IMR-90 (cell line): ENCODE measurements around the gene CPAMD8. TPM values are rescaled to one million over a fixed set of nuclear protein-coding genes. Genes with fewer than 3 reads are reported as not detected.

Experiments used
- ATAC-seq: fragments of 200-7000 bp; cut with Tn5 transposase; 2 replicates; pipeline ENCODE4 v1.9.1; 2020; ENCODE audit warnings: low read depth, mild to moderate bottlenecking, moderate library complexity
- BruUV-seq: library from RNA; stranded (reverse); fragments of 400-500 nt; replicated peaks from 2 replicates; lab custom pipeline; 2021; lab: Mats Ljungman, UMichigan
- CTCF ChIA-PET: fragments of 300-600 bp; formaldehyde crosslinking; extraction: SDS; loops from one replicate; lab custom pipeline; 2021; ENCODE audit warnings: antibody characterized with exemption; lab: Yijun Ruan, JAX
- POLR2A ChIA-PET: fragments of 300-600 bp; sonication (Branson Sonifier 250); formaldehyde crosslinking; loops from one replicate; lab custom pipeline; 2022; ENCODE audit warnings: antibody characterized with exemption; ENCODE audit not compliant: unreplicated experiment; lab: Charles Lee
- DNase-seq: peaks from one replicate; pipeline ENCODE4 v3.0.0; 2013
- H2AFZ ChIP-seq: replicated peaks from 2 replicates; pipeline ENCODE3; 2013; ENCODE audit warnings: low read length, mild to moderate bottlenecking; ENCODE audit not compliant: poor library complexity
- H2AK5ac ChIP-seq: 2 replicates; pipeline ENCODE4 v1.6.1; 2013; ENCODE audit warnings: low read depth, low read length, inconsistent platforms
- H2AK9ac ChIP-seq: replicated peaks from 2 replicates; pipeline ENCODE3; 2013; ENCODE audit warnings: mild to moderate bottlenecking, low read depth, low read length, moderate library complexity; ENCODE audit not compliant: poor library complexity
- H2BK120ac ChIP-seq: 2 replicates; pipeline ENCODE4 v1.6.1; 2013; ENCODE audit warnings: low read depth, low read length, inconsistent platforms
- H2BK15ac ChIP-seq: 3 replicates; pipeline ENCODE4 v1.6.1; 2013; ENCODE audit warnings: low read depth, low read length, inconsistent platforms
- H2BK20ac ChIP-seq: 2 replicates; pipeline ENCODE4 v1.6.1; 2013; ENCODE audit warnings: low read depth, mild to moderate bottlenecking, inconsistent platforms, low read length, moderate library complexity
- H2BK5ac ChIP-seq: 2 replicates; pipeline ENCODE4 v1.6.1; 2013; ENCODE audit warnings: mild to moderate bottlenecking, low read depth, low read length, inconsistent platforms; ENCODE audit not compliant: poor library complexity, severe bottlenecking
- H3K14ac ChIP-seq: replicated peaks from 2 replicates; pipeline ENCODE4 v1.6.1; 2013; ENCODE audit warnings: low read depth, low read length, inconsistent platforms
- H3K18ac ChIP-seq: 2 replicates; pipeline ENCODE4 v1.6.1; 2013; ENCODE audit warnings: low read depth, low read length, control low read depth
- H3K23ac ChIP-seq: 2 replicates; pipeline ENCODE4 v1.6.1; 2013; ENCODE audit warnings: low read depth, low read length, inconsistent platforms
- H3K27ac ChIP-seq: 2 replicates; pipeline ENCODE4 v1.5.1; 2013; ENCODE audit warnings: mild to moderate bottlenecking, control low read depth, low read length; ENCODE audit not compliant: insufficient read depth
- H3K27me3 ChIP-seq: 2 replicates; pipeline ENCODE4 v1.6.1; 2013; ENCODE audit warnings: low read length; ENCODE audit not compliant: control insufficient read depth, insufficient read depth
- H3K36me3 ChIP-seq: 2 replicates; pipeline ENCODE4 v1.6.1; 2013; ENCODE audit warnings: low read length, mixed read lengths; ENCODE audit not compliant: control insufficient read depth, insufficient read depth
- H3K4ac ChIP-seq: 2 replicates; pipeline ENCODE4 v1.6.1; 2013; ENCODE audit warnings: low read depth, low read length, inconsistent platforms
- H3K4me1 ChIP-seq: 2 replicates; pipeline ENCODE4 v1.6.1; 2013; ENCODE audit warnings: low read length, mixed read lengths; ENCODE audit not compliant: control insufficient read depth, insufficient read depth
- H3K4me2 ChIP-seq: 2 replicates; pipeline ENCODE4 v1.6.1; 2013; ENCODE audit warnings: low read depth, mild to moderate bottlenecking, control low read depth, low read length, moderate library complexity
- H3K4me3 ChIP-seq: 2 replicates; pipeline ENCODE4 v1.5.1; 2013; ENCODE audit warnings: low read depth, mild to moderate bottlenecking, control low read depth, low read length, moderate library complexity; ENCODE audit not compliant: insufficient read depth
- H3K56ac ChIP-seq: 2 replicates; pipeline ENCODE4 v1.6.1; 2013; ENCODE audit warnings: low read length, inconsistent platforms; ENCODE audit not compliant: insufficient read depth; ENCODE audit errors: extremely low read depth
- H3K79me1 ChIP-seq, 2 experiments: 2 replicates each; pipeline ENCODE4 v1.6.1; 2013; ENCODE audit warnings: low read length in 2 of 2, inconsistent platforms in 1 of 2, low read depth in 1 of 2
- H3K9ac ChIP-seq: 2 replicates; pipeline ENCODE4 v1.6.1; 2013; ENCODE audit warnings: low read depth, low read length, control low read depth
- H3K9me1 ChIP-seq: 2 replicates; pipeline ENCODE4 v1.6.1; 2013; ENCODE audit warnings: low read length, inconsistent platforms; ENCODE audit not compliant: insufficient read depth
- H3K9me3 ChIP-seq: 2 replicates; pipeline ENCODE4 v1.6.1; 2013; ENCODE audit warnings: low read length; ENCODE audit not compliant: control insufficient read depth, insufficient read depth
- H4K20me1 ChIP-seq: 2 replicates; pipeline ENCODE4 v1.6.1; 2013; ENCODE audit warnings: low read length, inconsistent platforms; ENCODE audit not compliant: insufficient read depth
- H4K5ac ChIP-seq: 2 replicates; pipeline ENCODE4 v1.6.1; 2013; ENCODE audit warnings: mild to moderate bottlenecking, low read depth, low read length, control low read depth
- H4K8ac ChIP-seq, 2 experiments: 2 replicates each; pipeline ENCODE4 v1.6.1; 2013; ENCODE audit warnings: low read depth in 2 of 2, low read length in 2 of 2, control low read depth in 1 of 2, inconsistent platforms in 1 of 2
- H4K91ac ChIP-seq: 2 replicates; pipeline ENCODE4 v1.6.1; 2013; ENCODE audit warnings: low read depth, low read length, inconsistent platforms; ENCODE audit not compliant: insufficient read depth
- BHLHE40 ChIP-seq: fragments of 150-350 bp; IDR thresholded peaks from 2 replicates; pipeline ENCODE4 v1.6.1; 2016; ENCODE audit warnings: mild to moderate bottlenecking, low read depth, low read length
- CEBPB ChIP-seq: IDR thresholded peaks from 2 replicates; pipeline ENCODE4 v1.6.1; 2012; ENCODE audit warnings: low read depth, low read length, improper control_type of control experiment
- CHD1 ChIP-seq: IDR thresholded peaks from 2 replicates; pipeline ENCODE4 v1.6.1; 2012; ENCODE audit warnings: low read depth, low read length, improper control_type of control experiment
- CTCF ChIP-seq: conservative IDR thresholded peaks from 2 replicates; pipeline ENCODE4 v1.5.1; 2012; ENCODE audit warnings: mild to moderate bottlenecking, low read depth, low read length, improper control_type of control experiment
- ELK1 ChIP-seq: fragments of 150-350 bp; IDR thresholded peaks from 2 replicates; pipeline ENCODE4 v1.6.1; 2016; ENCODE audit warnings: low read depth, mild to moderate bottlenecking, low read length, moderate library complexity, borderline replicate concordance
- FOS ChIP-seq: fragments of 150-350 bp; IDR thresholded peaks from 2 replicates; pipeline ENCODE4 v1.6.1; 2016; ENCODE audit warnings: low read depth, low read length
- MAFK ChIP-seq: IDR thresholded peaks from 2 replicates; pipeline ENCODE4 v1.6.1; 2012; ENCODE audit warnings: low read depth, low read length, improper control_type of control experiment
- MAZ ChIP-seq: IDR thresholded peaks from 2 replicates; pipeline ENCODE4 v1.6.1; 2012; ENCODE audit warnings: low read depth, mild to moderate bottlenecking, low read length, improper control_type of control experiment, moderate library complexity, borderline replicate concordance
- MXI1 ChIP-seq: IDR thresholded peaks from 2 replicates; pipeline ENCODE4 v1.6.1; 2012; ENCODE audit warnings: low read depth, mild to moderate bottlenecking, low read length, moderate library complexity, borderline replicate concordance
- NFE2L2 ChIP-seq: fragments of 150-350 bp; IDR thresholded peaks from 2 replicates; pipeline ENCODE4 v1.6.1; 2016; ENCODE audit warnings: low read depth, mild to moderate bottlenecking, low read length
- POLR2A ChIP-seq: IDR thresholded peaks from 2 replicates; pipeline ENCODE4 v1.6.1; 2012; ENCODE audit warnings: mild to moderate bottlenecking, low read depth, low read length
- RAD21 ChIP-seq: IDR thresholded peaks from 2 replicates; pipeline ENCODE4 v1.6.1; 2012; ENCODE audit warnings: low read length, improper control_type of control experiment
- RCOR1 ChIP-seq: IDR thresholded peaks from 2 replicates; pipeline ENCODE4 v1.6.1; 2012; ENCODE audit warnings: mild to moderate bottlenecking, low read length, improper control_type of control experiment; ENCODE audit not compliant: insufficient replicate concordance
- RFX5 ChIP-seq: IDR thresholded peaks from 2 replicates; pipeline ENCODE4 v1.8.0; 2012; ENCODE audit warnings: low read depth, mild to moderate bottlenecking, low read length, moderate library complexity
- SMC3 ChIP-seq: fragments of 150-350 bp; IDR thresholded peaks from 2 replicates; pipeline ENCODE4 v1.6.1; 2016; ENCODE audit warnings: low read depth, mild to moderate bottlenecking, antibody characterized with exemption, low read length, moderate library complexity
- USF2 ChIP-seq: fragments of 150-350 bp; IDR thresholded peaks from 2 replicates; pipeline ENCODE4 v1.6.1; 2017; ENCODE audit warnings: mild to moderate bottlenecking, antibody characterized with exemption, low read length, low read depth
- WGBS, 2 experiments: methylation state at CpG; one replicate each; pipeline versions ENCODE4 v1.1.5 to v1.1.7; 2013; ENCODE audit warnings: missing lambda C conversion rate in 2 of 2; ENCODE audit not compliant: insufficient read length in 1 of 2; ENCODE audit errors: extremely low coverage in 2 of 2; 5-methylcytosine and 5-hydroxymethylcytosine counted together
- dilution Hi-C: fragments of 300-500 bp; cut with HindIII; formaldehyde crosslinking; loops from one replicate; pipeline ENCODE4 v1.14.3; 2018; ENCODE audit warnings: low sequenced_read_pairs; ENCODE audit not compliant: unreplicated experiment
- in situ Hi-C: fragments of 300-500 bp; cut with MboI; formaldehyde crosslinking; loops from 3 replicates; pipeline ENCODE4 v1.14.3; 2019; ENCODE audit warnings: low sequenced_read_pairs, inconsistent platforms, mixed read lengths
- intact Hi-C: fragments of 100-400 bp; cut with micrococcal nuclease; formaldehyde crosslinking; loops from 2 replicates; pipeline ENCODE4 v1.10.0; 2022
- polyA plus RNA-seq, 3 experiments: library from polyadenylated mRNA; depleted of rRNA; stranded (reverse); fragments of >200 nt; gene quantifications; 2 replicates each; pipeline ENCODE4 v1.2.3, GENCODE V29; 2012; ENCODE audit warnings: low replicate concordance in 1 of 3
- total RNA-seq: library from RNA; depleted of rRNA; stranded (reverse); fragments of >200 nt; gene quantifications from 2 replicates; pipeline ENCODE4 v1.2.3, GENCODE V29; 2012

Gene CPAMD8
- total and polyA plus RNA-seq, 2 of the 4 experiments (the other 2 are of a cell fraction): 0.36 to 0.79 TPM

- Histone ChIP-seq H3K79me1 (no peaks in the 10 kb centered on the region), H4K5ac (no peak overlapping the region), H3K9me1 (no peaks in the 10 kb centered on the region), H3K27ac (no peak overlapping the region), H3K36me3 (no peaks in the 10 kb centered on the region), H3K4ac (no peak overlapping the region), H3K4me1 (no peaks in the 10 kb centered on the region; the same call in 1 of the 2 replicates), H4K8ac (no peak overlapping the region), H4K20me1 (no peaks in the 10 kb centered on the region), H3K4me2 (no peak overlapping the region), H3K4me3 (no peak overlapping the region), H2BK20ac (no peak overlapping the region), H3K9ac (no peak overlapping the region), H2BK15ac (no peak overlapping the region), H2AK9ac (no peak overlapping the region), H4K91ac (no peak overlapping the region), H3K14ac (no peak overlapping the region), H3K23ac (no peak overlapping the region), H2BK5ac (no peak overlapping the region), H2BK120ac (no peak overlapping the region), H2AFZ (no peak overlapping the region), H3K18ac (no peak overlapping the region), H3K27me3 (no peaks in the 10 kb centered on the region; the same call in 1 of the 2 replicates), H3K56ac (no peak overlapping the region), H3K9me3 (peaks cover 26% of the 10 kb centered on the region), H2AK5ac (no peak overlapping the region)
- in situ Hi-C loops: no loop called here
- intact Hi-C loops: no loop called here
- no CpG with 5 or more reads among the region's 7 CpGs for WGBS, 2 experiments
- no TSS peak for BruUV-seq
- TF ChIP-seq RCOR1 (no peak), POLR2A (no peak), CEBPB (no peak), CHD1 (no peak), FOS (no peak), SMC3 (no peak), USF2 (no peak), MXI1 (no peak), MAZ (no peak), RFX5 (no peak), MAFK (no peak), NFE2L2 (no peak), RAD21 (no peak), ELK1 (no peak), BHLHE40 (no peak), CTCF (no peak)
- ATAC-seq (no peak), DNase-seq (no peak)
- ChIA-PET CTCF (no interaction called here), POLR2A (no interaction called here)
- dilution Hi-C loops: no loop called here
These were observed 109.2 kb downstream of the CPAMD8 start for GRCh38 chr19:16917401-16917800.
